HCT116 (cell line): ENCODE results near the gene IGSF6. TPM values are rescaled to one million over a fixed set of nuclear protein-coding genes. Genes with fewer than 3 reads are reported as not detected.

Experiments used
- ATAC-seq: fragments of 200-7000 bp; cut with Tn5 transposase; 2 replicates; pipeline ENCODE4 v1.9.1; 2020; ENCODE audit warnings: mild to moderate bottlenecking, moderate library complexity
- BruUV-seq: library from RNA; stranded (reverse); fragments of 400-500 nt; replicated peaks from 2 replicates; lab custom pipeline; 2021; lab: Mats Ljungman, UMichigan
- CTCF ChIA-PET: fragments of 300-600 bp; sonication (Branson Sonifier 250); formaldehyde crosslinking; loops from one replicate; lab custom pipeline; 2021; ENCODE audit warnings: antibody characterized with exemption; lab: Charles Lee
- POLR2A ChIA-PET: fragments of 300-600, 350-600 bp; sonication (Branson Sonifier 250); formaldehyde crosslinking; loops from one replicate; lab custom pipeline; 2021; ENCODE audit warnings: antibody characterized with exemption; lab: Charles Lee
- RAD21 ChIA-PET, 2 experiments: fragments of 300-600 bp; sonication (Branson Sonifier 250); formaldehyde crosslinking; loops; one replicate each; lab custom pipeline; 2023; ENCODE audit warnings: low total read pairs in 2 of 2; ENCODE audit not compliant: uncharacterized antibody in 2 of 2, unreplicated experiment in 2 of 2, low non-redundant PET in 1 of 2; lab: Charles Lee
- DNase-seq: peaks from one replicate; pipeline ENCODE4 v3.0.0-alpha.2; 2010; ENCODE audit warnings: low read depth, low spot score
- H2AFZ ChIP-seq: fragments of 200-600 bp; shearing (Covaris generic), sonication (generic); 2 replicates; pipeline ENCODE4 v1.6.1; 2017; ENCODE audit warnings: low read depth, mixed run types, mixed read lengths, antibody characterized with exemption, low read length; ENCODE audit not compliant: poor library complexity, severe bottlenecking
- H3K27ac ChIP-seq: 2 replicates; pipeline ENCODE4 v1.5.1; 2012; ENCODE audit warnings: low read depth, low read length
- H3K27me3 ChIP-seq: fragments of 200-600 bp; sonication (generic); 2 replicates; pipeline ENCODE4 v1.6.1; 2016; ENCODE audit warnings: mixed run types, low read length, mixed read lengths; ENCODE audit not compliant: insufficient read depth
- H3K36me3 ChIP-seq, 2 experiments: fragments of 200-500 bp in 1 of 2; fragments of 200-600 bp in 1 of 2; sonication (Bioruptor generic) in 1 of 2; sonication (generic) in 1 of 2; 2 replicates each; pipeline versions ENCODE4 v1.5.1 to v1.6.1; 2014 to 2016; ENCODE audit warnings: low read length in 2 of 2, inconsistent platforms in 1 of 2, mixed read lengths in 1 of 2, mixed run types in 1 of 2; ENCODE audit not compliant: insufficient read depth in 2 of 2, control insufficient read depth in 1 of 2
- H3K4me1 ChIP-seq, 2 experiments: fragments of 200-600 bp in 1 of 2; sonication (generic) in 1 of 2; 2 replicates each; pipeline versions ENCODE4 v1.5.1 to v1.6.1; 2012 to 2017; ENCODE audit warnings: low read length in 2 of 2, inconsistent platforms in 1 of 2, mild to moderate bottlenecking in 1 of 2, mixed read lengths in 1 of 2, mixed run types in 1 of 2, moderate library complexity in 1 of 2; ENCODE audit not compliant: insufficient read depth in 2 of 2, control insufficient read depth in 1 of 2
- H3K4me2 ChIP-seq: fragments of 200-600 bp; sonication (generic); 2 replicates; pipeline ENCODE4 v1.6.1; 2017; ENCODE audit warnings: mixed run types, low read length, mixed read lengths
- H3K4me3 ChIP-seq, 2 experiments: fragments of 200-600 bp in 1 of 2; sonication (generic) in 1 of 2; replicated peaks in 1 of 2; 2 replicates each; pipeline ENCODE4 v1.5.1; 2011 to 2016; ENCODE audit warnings: low read length in 2 of 2, control low read depth in 1 of 2, low read depth in 1 of 2, mild to moderate bottlenecking in 1 of 2, mixed read lengths in 1 of 2, mixed run types in 1 of 2
- H3K79me2 ChIP-seq: fragments of 200-600 bp; sonication (generic); 2 replicates; pipeline ENCODE4 v1.6.1; 2017; ENCODE audit warnings: mild to moderate bottlenecking, mixed run types, low read length, moderate library complexity, mixed read lengths; ENCODE audit not compliant: insufficient read depth
- H3K9ac ChIP-seq: fragments of 200-600 bp; sonication (generic); 2 replicates; pipeline ENCODE4 v1.6.1; 2016; ENCODE audit warnings: low read length, mixed read lengths
- H3K9me2 ChIP-seq: fragments of 200-600 bp; sonication (generic), shearing (Covaris generic); 2 replicates; pipeline ENCODE4 v1.6.1; 2017; ENCODE audit warnings: mixed run types, mild to moderate bottlenecking, moderate library complexity; ENCODE audit not compliant: insufficient read depth
- H3K9me3 ChIP-seq, 2 experiments: fragments of 200-500 bp in 1 of 2; fragments of 200-600 bp in 1 of 2; sonication (Bioruptor generic) in 1 of 2; sonication (generic) in 1 of 2; 2 replicates each; pipeline ENCODE4 v1.6.1; 2014 to 2017; ENCODE audit warnings: low read length in 2 of 2, mixed read lengths in 2 of 2, inconsistent platforms in 1 of 2, low read depth in 1 of 2, mild to moderate bottlenecking in 1 of 2, mixed run types in 1 of 2, moderate library complexity in 1 of 2; ENCODE audit not compliant: control insufficient read depth in 1 of 2, insufficient read depth in 1 of 2
- H4K20me1 ChIP-seq: fragments of 200-600 bp; sonication (generic), shearing (Covaris generic); 2 replicates; pipeline ENCODE4 v1.6.1; 2017; ENCODE audit warnings: mixed run types, mild to moderate bottlenecking, moderate library complexity; ENCODE audit not compliant: insufficient read depth
- CBX3 ChIP-seq: IDR thresholded peaks from 2 replicates; pipeline ENCODE4 v1.6.1; 2012; ENCODE audit warnings: low read depth
- CEBPB ChIP-seq: IDR thresholded peaks from 2 replicates; pipeline ENCODE4 v1.6.1; 2012; ENCODE audit warnings: low read depth
- POLR2A ChIP-seq: IDR thresholded peaks from 2 replicates; pipeline ENCODE4 v1.7.0; 2011; ENCODE audit warnings: borderline replicate concordance; ENCODE audit not compliant: insufficient read depth, insufficient read length; ENCODE audit errors: extremely low read depth
- POLR2AphosphoS5 ChIP-seq: IDR thresholded peaks from 2 replicates; pipeline ENCODE4 v1.6.1; 2011; ENCODE audit warnings: mild to moderate bottlenecking, low read depth, low read length, moderate library complexity
- SIN3A ChIP-seq: IDR thresholded peaks from 2 replicates; pipeline ENCODE4 v1.6.1; 2012; ENCODE audit warnings: low read depth
- TCF7L2 ChIP-seq: IDR thresholded peaks from 2 replicates; pipeline ENCODE4 v1.7.0; 2011; ENCODE audit warnings: borderline replicate concordance, inconsistent platforms; ENCODE audit not compliant: insufficient read depth, insufficient read length; ENCODE audit errors: extremely low read depth
- ZFX ChIP-seq: fragments of 450-650 bp; IDR thresholded peaks from 2 replicates; pipeline ENCODE4 v1.6.1; 2017
- ZNF274 ChIP-seq: fragments of 200-500 bp; sonication (Bioruptor generic); IDR thresholded peaks from 2 replicates; pipeline ENCODE4 v1.6.1; 2014; ENCODE audit warnings: mild to moderate bottlenecking, low read depth, low read length, inconsistent platforms
- intact Hi-C: fragments of 100-400 bp; cut with micrococcal nuclease; formaldehyde crosslinking; loops from 2 replicates; pipeline ENCODE4 v1.10.0; 2022
- total RNA-seq: library from RNA; stranded (reverse); gene quantifications from one replicate; pipeline ENCODE4 v1.2.1, GENCODE V29; 2021; ENCODE audit not compliant: unreplicated experiment
- TF ChIP-seq, protein P1 (sequence below), 3 experiments: fragments of 200-600 bp in 1 of 3; sonication (generic) in 1 of 3; IDR thresholded peaks in 2 of 3; conservative IDR thresholded peaks in 1 of 3; 2 replicates each; pipeline ENCODE4 v1.5.1; 2012 to 2017; ENCODE audit warnings: low read depth in 2 of 3, low read length in 2 of 3, antibody characterized with exemption in 1 of 3, borderline replicate concordance in 1 of 3, control low read depth in 1 of 3, mild to moderate bottlenecking in 1 of 3, mixed read lengths in 1 of 3, mixed run types in 1 of 3, moderate library complexity in 1 of 3; ENCODE audit not compliant: insufficient read depth in 1 of 3

Gene IGSF6
- total RNA-seq, 1 experiment from 2014 or later: not detected

DNA sequence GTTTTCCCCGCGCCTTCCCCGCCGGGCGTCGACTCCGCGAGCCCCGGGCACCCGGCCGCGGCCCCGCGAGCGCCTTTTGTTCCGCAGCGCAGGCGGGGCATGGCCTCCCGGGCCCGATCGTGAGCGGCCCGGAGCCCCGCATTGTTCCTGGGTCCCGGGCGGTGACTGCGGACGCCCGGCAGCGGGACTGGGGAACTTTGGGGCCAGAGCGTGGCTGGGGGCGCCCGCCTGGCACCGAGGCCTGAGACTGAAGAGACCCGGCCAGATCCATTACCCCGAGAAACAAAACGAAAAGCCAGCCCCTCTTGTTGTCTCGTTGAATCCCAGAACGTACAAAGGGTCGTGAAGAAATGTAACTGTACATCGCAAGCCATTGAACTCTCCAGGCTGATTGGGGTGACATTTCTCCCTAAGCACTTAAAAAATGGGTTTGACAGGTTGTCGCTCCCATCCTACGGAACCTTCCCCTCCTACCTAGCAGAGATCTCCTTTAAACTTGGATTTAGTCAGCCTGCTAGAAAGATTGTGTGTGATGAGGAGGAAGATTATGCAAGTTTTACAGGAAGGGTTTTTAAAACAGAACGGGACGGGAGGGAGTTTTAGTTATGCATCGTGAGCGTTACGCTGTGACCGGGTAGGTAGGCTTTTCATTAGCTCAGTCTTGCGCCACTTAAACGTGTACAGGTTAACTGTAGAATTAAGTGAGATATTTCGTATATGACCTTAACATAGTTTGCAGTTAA is 52.2 kb downstream of the IGSF6 start:
- intact Hi-C loops: no loop called here
- Histone ChIP-seq H3K4me1 (peaks cover 0 to 12% of the 10 kb centered on the region in 2 experiments; a peak in 2 of 4 replicates), H2AFZ (no peak overlapping the region), H3K27ac (peak overlapping the region; percentile 82), H3K9me2 (no peaks in the 10 kb centered on the region), H3K4me2 (peak overlapping the region; percentile 86), H3K27me3 (no peaks in the 10 kb centered on the region), H3K9ac (peak overlapping the region; percentile 72), H4K20me1 (no peaks in the 10 kb centered on the region), H3K9me3 (no peaks in the 10 kb centered on the region), H3K79me2 (peaks cover 37% of the 10 kb centered on the region), H3K36me3 (no peaks in the 10 kb centered on the region)
- BruUV-seq: no TSS peak
- ChIA-PET RAD21 (no interaction called here), CTCF (no interaction called here), POLR2A (no interaction called here)
- DNase-seq (no peak), ATAC-seq (peak; percentile 28)
- TF ChIP-seq POLR2A: no peak
- peak; percentile 52 for TF ChIP-seq ZFX
- TF ChIP-seq SIN3A: no peak
- no peak for TF ChIP-seq ZNF274
- TF ChIP-seq CEBPB: no peak
- TF ChIP-seq, protein P1, sequence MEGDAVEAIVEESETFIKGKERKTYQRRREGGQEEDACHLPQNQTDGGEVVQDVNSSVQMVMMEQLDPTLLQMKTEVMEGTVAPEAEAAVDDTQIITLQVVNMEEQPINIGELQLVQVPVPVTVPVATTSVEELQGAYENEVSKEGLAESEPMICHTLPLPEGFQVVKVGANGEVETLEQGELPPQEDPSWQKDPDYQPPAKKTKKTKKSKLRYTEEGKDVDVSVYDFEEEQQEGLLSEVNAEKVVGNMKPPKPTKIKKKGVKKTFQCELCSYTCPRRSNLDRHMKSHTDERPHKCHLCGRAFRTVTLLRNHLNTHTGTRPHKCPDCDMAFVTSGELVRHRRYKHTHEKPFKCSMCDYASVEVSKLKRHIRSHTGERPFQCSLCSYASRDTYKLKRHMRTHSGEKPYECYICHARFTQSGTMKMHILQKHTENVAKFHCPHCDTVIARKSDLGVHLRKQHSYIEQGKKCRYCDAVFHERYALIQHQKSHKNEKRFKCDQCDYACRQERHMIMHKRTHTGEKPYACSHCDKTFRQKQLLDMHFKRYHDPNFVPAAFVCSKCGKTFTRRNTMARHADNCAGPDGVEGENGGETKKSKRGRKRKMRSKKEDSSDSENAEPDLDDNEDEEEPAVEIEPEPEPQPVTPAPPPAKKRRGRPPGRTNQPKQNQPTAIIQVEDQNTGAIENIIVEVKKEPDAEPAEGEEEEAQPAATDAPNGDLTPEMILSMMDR (IDR thresholded peaks at IDR 0.05 in 2 of 3, conservative IDR thresholded peaks at IDR 0.05 in 1 of 3; ENCODE audit: borderline replicate concordance in 1 of 3, insufficient read depth in 1 of 3, low read depth in 2 of 3, low read length in 2 of 3): no peak
- no peak for TF ChIP-seq TCF7L2
- no peak for TF ChIP-seq CBX3
- TF ChIP-seq POLR2AphosphoS5: no peak
- TF ChIP-seq, all 23 proteins: peak for 1
- peak overlapping the region; percentile 70 to 72 for H3K4me3 ChIP-seq
